ENCODE measurements around the gene NALCN. TPM values are rescaled to one million over a fixed set of nuclear protein-coding genes. Genes with fewer than 3 reads are reported as not detected.

Gene NALCN
- total and polyA plus RNA-seq, 2 experiments from 2014 or later, result 0.33 to 0.57 TPM

DNA sequence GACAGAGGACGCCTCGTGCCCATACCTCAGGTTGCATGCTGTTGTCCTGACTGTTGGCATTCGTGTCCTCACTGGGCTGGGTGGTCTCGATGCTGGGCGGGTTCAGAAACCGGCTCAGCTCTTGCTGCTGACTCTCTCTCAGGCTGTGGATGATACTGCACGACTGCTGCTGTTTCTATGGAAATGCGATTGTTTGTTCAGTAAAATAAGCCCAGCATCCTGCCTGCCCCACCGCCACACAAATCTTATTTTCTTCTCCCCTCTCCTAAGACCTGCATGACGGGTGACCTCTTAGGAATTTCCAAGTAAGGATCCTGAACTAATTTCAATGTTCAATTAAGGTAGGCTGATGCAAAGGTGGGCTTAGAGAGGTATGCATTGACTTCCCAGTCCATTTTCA lies 356.5 kb downstream of the NALCN start:
- no peak overlapping the region for H2AFZ ChIP-seq
- no peaks in the 10 kb centered on the region for H3K9me3 ChIP-seq (ENCODE audit: low read depth)
- H3K4me2 ChIP-seq, result no peak overlapping the region
- H4K20me1 ChIP-seq (ENCODE audit: insufficient read depth, poor library complexity, severe bottlenecking), result no peaks in the 10 kb centered on the region
- H3K27ac ChIP-seq, result no peak overlapping the region
- no peaks in the 10 kb centered on the region for H3K9me2 ChIP-seq (replicated peaks; ENCODE audit: insufficient read depth)
- no peaks in the 10 kb centered on the region for H3K27me3 ChIP-seq
- 80% methylated on average over 10 of the region's 10 CpGs for WGBS (ENCODE audit: low lambda C conversion rate, missing lambda C conversion rate)
- no peak for DNase-seq (ENCODE audit: low spot score)
- no peaks in the 10 kb centered on the region for H3K79me2 ChIP-seq
- H3K36me3 ChIP-seq (replicated peaks; ENCODE audit: insufficient read depth, low read depth), result no peaks in the 10 kb centered on the region
- no peaks in the 10 kb centered on the region for H3K4me1 ChIP-seq (ENCODE audit: insufficient read depth)
- TF ChIP-seq EZH2 (IDR thresholded peaks at IDR 0.05; ENCODE audit: borderline replicate concordance), result no peak
- no peak for TF ChIP-seq EZH2phosphoT487 (IDR thresholded peaks at IDR 0.05; ENCODE audit: low read depth, severe bottlenecking, unreplicated experiment)
- TF ChIP-seq, protein P1, sequence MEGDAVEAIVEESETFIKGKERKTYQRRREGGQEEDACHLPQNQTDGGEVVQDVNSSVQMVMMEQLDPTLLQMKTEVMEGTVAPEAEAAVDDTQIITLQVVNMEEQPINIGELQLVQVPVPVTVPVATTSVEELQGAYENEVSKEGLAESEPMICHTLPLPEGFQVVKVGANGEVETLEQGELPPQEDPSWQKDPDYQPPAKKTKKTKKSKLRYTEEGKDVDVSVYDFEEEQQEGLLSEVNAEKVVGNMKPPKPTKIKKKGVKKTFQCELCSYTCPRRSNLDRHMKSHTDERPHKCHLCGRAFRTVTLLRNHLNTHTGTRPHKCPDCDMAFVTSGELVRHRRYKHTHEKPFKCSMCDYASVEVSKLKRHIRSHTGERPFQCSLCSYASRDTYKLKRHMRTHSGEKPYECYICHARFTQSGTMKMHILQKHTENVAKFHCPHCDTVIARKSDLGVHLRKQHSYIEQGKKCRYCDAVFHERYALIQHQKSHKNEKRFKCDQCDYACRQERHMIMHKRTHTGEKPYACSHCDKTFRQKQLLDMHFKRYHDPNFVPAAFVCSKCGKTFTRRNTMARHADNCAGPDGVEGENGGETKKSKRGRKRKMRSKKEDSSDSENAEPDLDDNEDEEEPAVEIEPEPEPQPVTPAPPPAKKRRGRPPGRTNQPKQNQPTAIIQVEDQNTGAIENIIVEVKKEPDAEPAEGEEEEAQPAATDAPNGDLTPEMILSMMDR (IDR thresholded peaks at IDR 0.05; ENCODE audit: poor library complexity), result no peak
- H3K4me3 ChIP-seq, result no peak overlapping the region

DNA sequence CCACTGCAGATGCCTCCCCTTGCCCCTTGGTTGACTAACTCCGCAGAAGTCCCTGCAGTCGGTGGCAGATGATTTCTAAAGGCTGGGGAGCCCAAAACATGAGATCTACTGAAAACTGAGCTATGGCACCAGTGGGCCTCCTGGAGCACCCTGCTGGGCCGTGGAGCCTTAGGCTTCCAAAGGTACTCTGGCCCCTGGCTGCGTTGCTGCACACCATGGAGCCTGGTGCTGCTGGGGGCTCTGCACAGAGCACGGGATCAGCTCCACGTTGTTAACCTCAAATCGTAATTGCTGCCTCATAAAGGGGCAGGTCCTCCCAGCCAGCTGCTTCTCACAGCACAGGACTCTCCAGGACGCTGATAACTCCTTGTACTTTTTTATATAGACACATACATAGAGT lies 357.5 kb downstream of the NALCN start:
- no peaks in the 10 kb centered on the region for H4K20me1 ChIP-seq (ENCODE audit: insufficient read depth, poor library complexity, severe bottlenecking)
- H3K9me2 ChIP-seq (replicated peaks; ENCODE audit: insufficient read depth), result no peaks in the 10 kb centered on the region
- H3K27me3 ChIP-seq, result no peaks in the 10 kb centered on the region
- H3K4me3 ChIP-seq, result no peak overlapping the region
- H2AFZ ChIP-seq, result no peak overlapping the region
- H3K4me1 ChIP-seq (ENCODE audit: insufficient read depth), result no peaks in the 10 kb centered on the region
- DNase-seq (ENCODE audit: low spot score), result no peak
- no peaks in the 10 kb centered on the region for H3K36me3 ChIP-seq (replicated peaks; ENCODE audit: insufficient read depth, low read depth)
- 68% methylated on average over 8 of the region's 8 CpGs for WGBS (ENCODE audit: low lambda C conversion rate, missing lambda C conversion rate)
- TF ChIP-seq, protein P1 (IDR thresholded peaks at IDR 0.05; ENCODE audit: poor library complexity), result no peak
- TF ChIP-seq EZH2 (IDR thresholded peaks at IDR 0.05; ENCODE audit: borderline replicate concordance), result no peak
- no peak for TF ChIP-seq EZH2phosphoT487 (IDR thresholded peaks at IDR 0.05; ENCODE audit: low read depth, severe bottlenecking, unreplicated experiment)
- H3K9me3 ChIP-seq (ENCODE audit: low read depth), result no peaks in the 10 kb centered on the region
- no peak overlapping the region for H3K27ac ChIP-seq
- no peaks in the 10 kb centered on the region for H3K79me2 ChIP-seq
- H3K4me2 ChIP-seq, result no peak overlapping the region

DNA sequence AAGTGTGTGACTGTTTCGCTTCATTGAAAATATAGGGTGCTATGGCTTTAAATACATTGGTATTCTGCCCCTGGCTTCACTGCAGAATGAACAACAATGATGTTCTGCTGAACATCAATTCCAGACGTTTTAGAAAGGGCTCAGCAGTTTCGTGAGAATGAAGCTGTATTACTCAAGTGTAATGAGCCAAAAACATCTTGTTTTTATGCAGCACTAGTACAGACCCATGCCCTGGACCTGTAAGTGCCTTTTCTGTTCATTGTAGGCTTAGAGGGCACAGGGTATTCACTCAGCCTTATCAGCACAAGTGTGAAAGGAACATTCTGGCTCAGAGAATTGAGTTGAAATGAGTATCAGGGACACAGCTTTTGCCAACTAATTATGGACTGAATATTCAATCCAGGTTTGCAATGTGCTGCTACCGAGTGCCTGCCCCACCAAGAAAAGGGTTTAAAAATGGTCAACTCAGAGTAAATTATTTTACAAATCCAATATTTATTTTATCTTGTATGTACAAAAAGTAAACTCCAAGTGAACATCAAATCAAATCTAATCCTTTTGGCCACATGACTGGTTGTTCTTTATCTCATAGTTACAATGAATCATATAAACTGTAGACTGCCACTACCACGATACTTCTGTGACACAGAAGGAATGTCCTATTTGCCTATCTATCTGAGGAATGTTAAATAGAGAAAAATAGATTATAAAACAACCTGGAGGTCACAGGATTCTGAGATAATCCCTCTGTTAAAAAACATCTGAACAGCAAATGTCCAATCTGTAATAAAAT lies 362.8 kb downstream of the NALCN start:
- H3K4me3 ChIP-seq, result no peak overlapping the region
- WGBS (ENCODE audit: low lambda C conversion rate, missing lambda C conversion rate), result 49% methylated on average over 5 of the region's 5 CpGs
- H3K9me2 ChIP-seq (replicated peaks; ENCODE audit: insufficient read depth), result no peaks in the 10 kb centered on the region
- no peaks in the 10 kb centered on the region for H3K79me2 ChIP-seq
- H3K27me3 ChIP-seq, result no peaks in the 10 kb centered on the region
- no peak overlapping the region for H2AFZ ChIP-seq
- peak overlapping the region; percentile 77 for H3K27ac ChIP-seq
- no peaks in the 10 kb centered on the region for H3K9me3 ChIP-seq (ENCODE audit: low read depth)
- TF ChIP-seq EZH2phosphoT487 (IDR thresholded peaks at IDR 0.05; ENCODE audit: low read depth, severe bottlenecking, unreplicated experiment) (no peak), EZH2 (IDR thresholded peaks at IDR 0.05; ENCODE audit: borderline replicate concordance) (no peak)
- TF ChIP-seq, protein P1 (IDR thresholded peaks at IDR 0.05; ENCODE audit: poor library complexity), result no peak
- no peaks in the 10 kb centered on the region for H3K36me3 ChIP-seq (replicated peaks; ENCODE audit: insufficient read depth, low read depth)
- peak overlapping the region; percentile 36 for H3K4me2 ChIP-seq
- no peak for DNase-seq (ENCODE audit: low spot score)
- peaks cover 7% of the 10 kb centered on the region for H3K4me1 ChIP-seq (ENCODE audit: insufficient read depth)
- H4K20me1 ChIP-seq (ENCODE audit: insufficient read depth, poor library complexity, severe bottlenecking), result no peaks in the 10 kb centered on the region

All from hepatocyte (in vitro differentiated cells).